Measurements from ENCODE around the gene GLRB.

DNA sequence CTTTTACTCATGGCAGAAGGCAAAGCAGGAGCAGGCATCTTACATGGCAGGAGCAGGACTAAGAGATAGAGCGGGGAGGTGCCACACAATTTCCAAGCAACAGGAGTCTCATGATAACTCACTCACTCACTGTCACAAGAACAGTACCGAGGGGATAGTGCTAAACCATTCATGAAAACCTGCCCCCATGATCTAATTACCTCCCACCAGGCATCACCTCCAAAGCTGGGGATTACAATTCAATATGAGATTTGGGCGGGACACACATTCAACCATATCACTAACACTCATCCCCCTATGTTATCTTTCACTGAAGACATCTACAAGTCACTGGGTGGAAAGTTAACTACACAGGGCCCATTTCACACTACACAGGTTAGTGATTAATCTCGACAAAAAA lies 25.4 kb upstream of the GLRB start:
- TF ChIP-seq POLR2A (IDR thresholded peaks at IDR 0.05) (no peak), EP300 (IDR thresholded peaks at IDR 0.05) (no peak)
- TF ChIP-seq, protein P1, sequence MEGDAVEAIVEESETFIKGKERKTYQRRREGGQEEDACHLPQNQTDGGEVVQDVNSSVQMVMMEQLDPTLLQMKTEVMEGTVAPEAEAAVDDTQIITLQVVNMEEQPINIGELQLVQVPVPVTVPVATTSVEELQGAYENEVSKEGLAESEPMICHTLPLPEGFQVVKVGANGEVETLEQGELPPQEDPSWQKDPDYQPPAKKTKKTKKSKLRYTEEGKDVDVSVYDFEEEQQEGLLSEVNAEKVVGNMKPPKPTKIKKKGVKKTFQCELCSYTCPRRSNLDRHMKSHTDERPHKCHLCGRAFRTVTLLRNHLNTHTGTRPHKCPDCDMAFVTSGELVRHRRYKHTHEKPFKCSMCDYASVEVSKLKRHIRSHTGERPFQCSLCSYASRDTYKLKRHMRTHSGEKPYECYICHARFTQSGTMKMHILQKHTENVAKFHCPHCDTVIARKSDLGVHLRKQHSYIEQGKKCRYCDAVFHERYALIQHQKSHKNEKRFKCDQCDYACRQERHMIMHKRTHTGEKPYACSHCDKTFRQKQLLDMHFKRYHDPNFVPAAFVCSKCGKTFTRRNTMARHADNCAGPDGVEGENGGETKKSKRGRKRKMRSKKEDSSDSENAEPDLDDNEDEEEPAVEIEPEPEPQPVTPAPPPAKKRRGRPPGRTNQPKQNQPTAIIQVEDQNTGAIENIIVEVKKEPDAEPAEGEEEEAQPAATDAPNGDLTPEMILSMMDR (IDR thresholded peaks at IDR 0.05) = no peak

Measured in sigmoid colon (tissue), 4 donors.